ENCODE results near the gene SYNGR3. TPM values are rescaled to one million over a fixed set of nuclear protein-coding genes. Genes with fewer than 3 reads are reported as not detected.

The SYNGR3 gene
- total RNA-seq, 1 donor from 2014 or later: 2.4 TPM

DNA sequence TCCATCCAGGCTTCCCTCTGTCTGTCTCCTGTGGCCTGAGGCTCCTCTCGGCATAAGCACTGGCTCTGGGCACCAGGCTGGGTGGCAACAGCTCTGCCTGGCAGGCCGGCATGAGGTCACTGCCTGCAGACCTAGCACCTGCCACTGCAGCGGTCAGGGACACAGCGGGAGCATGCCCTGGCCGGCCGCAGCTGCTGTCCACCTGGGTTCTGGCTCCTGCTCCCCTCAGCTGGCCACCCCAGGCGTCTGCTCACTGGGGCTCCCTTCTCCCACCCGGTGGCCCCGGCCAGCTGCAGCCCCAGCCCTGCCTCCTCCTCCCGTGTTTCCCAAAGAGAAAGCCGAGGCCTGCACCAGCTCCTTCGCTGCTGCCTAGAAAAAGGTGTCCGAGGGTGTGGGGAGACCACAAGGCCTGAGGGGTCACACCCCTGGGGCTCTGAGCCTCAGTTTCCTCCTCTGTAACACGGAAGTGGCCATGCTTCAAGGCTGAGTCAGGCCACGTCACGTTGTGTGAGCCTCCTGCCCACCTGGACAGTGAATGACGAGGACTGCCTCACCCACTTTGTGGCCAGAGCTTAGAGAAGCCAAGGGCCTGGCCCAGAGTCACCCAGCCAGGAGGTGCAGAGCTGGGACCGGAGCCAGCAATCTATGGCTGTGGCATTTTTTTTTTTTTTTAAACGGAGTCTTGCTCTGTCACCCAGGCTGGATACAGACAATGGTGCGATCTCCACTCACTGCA, 51.2 kb downstream of the SYNGR3 start:
- DNase-seq (ENCODE audit: low spot score): no peak

GRCh38 chr16:2042171-2042985, 52.6 kb downstream of the SYNGR3 start:
- DNase-seq (ENCODE audit: low spot score): peak; percentile 19

- DNase-seq (ENCODE audit: low spot score): no peak
Observed at GRCh38 chr16:2042986-2043666, 53.4 kb downstream of the SYNGR3 start.

Other genes starting within 250 kb of the SYNGR3 start
- gene NME3, start 218.4 kb upstream of the SYNGR3 start, total RNA-seq (ENCODE audit: insufficient read depth, low replicate concordance): 33.0 TPM
- gene EME2, start 217.2 kb upstream of the SYNGR3 start, total RNA-seq (ENCODE audit: insufficient read depth, low replicate concordance): 7.2 TPM
- gene MRPS34, start 216.8 kb upstream of the SYNGR3 start, total RNA-seq (ENCODE audit: insufficient read depth, low replicate concordance): 26.5 TPM
- gene SPSB3, start 207.4 kb upstream of the SYNGR3 start, total RNA-seq (ENCODE audit: insufficient read depth, low replicate concordance): 37.6 TPM
- 73.7 TPM for gene NUBP2, start 207.0 kb upstream of the SYNGR3 start, total RNA-seq (ENCODE audit: insufficient read depth, low replicate concordance)
- 0.96 TPM for gene IGFALS, start 196.3 kb upstream of the SYNGR3 start, total RNA-seq (ENCODE audit: insufficient read depth, low replicate concordance)
- gene HAGH, start 163.1 kb upstream of the SYNGR3 start, total RNA-seq (ENCODE audit: insufficient read depth, low replicate concordance): 34.4 TPM
- gene FAHD1, start 162.8 kb upstream of the SYNGR3 start, total RNA-seq (ENCODE audit: insufficient read depth, low replicate concordance): 36.1 TPM
- not detected for gene MEIOB, start 117.8 kb upstream of the SYNGR3 start, total RNA-seq (ENCODE audit: insufficient read depth, low replicate concordance)
- gene HS3ST6, start 71.6 kb upstream of the SYNGR3 start, total RNA-seq (ENCODE audit: insufficient read depth, low replicate concordance): not detected
- 2.2 TPM for gene MSRB1, start 46.8 kb upstream of the SYNGR3 start, total RNA-seq (ENCODE audit: insufficient read depth, low replicate concordance)
- not detected for gene RPL3L, start 35.3 kb upstream of the SYNGR3 start, total RNA-seq (ENCODE audit: insufficient read depth, low replicate concordance)
- gene NDUFB10, start 30.4 kb upstream of the SYNGR3 start, total RNA-seq (ENCODE audit: insufficient read depth, low replicate concordance): 111 TPM
- 1,669 TPM for gene RPS2, start 25.1 kb upstream of the SYNGR3 start, total RNA-seq (ENCODE audit: insufficient read depth, low replicate concordance)
- gene RNF151, start 23.1 kb upstream of the SYNGR3 start, total RNA-seq (ENCODE audit: insufficient read depth, low replicate concordance): not detected
- 10.4 TPM for gene TBL3, start 17.9 kb upstream of the SYNGR3 start, total RNA-seq (ENCODE audit: insufficient read depth, low replicate concordance)
- gene NOXO1, start 8.5 kb upstream of the SYNGR3 start, total RNA-seq (ENCODE audit: insufficient read depth, low replicate concordance): not detected
- 12.0 TPM for gene GFER, start 5.8 kb upstream of the SYNGR3 start, total RNA-seq (ENCODE audit: insufficient read depth, low replicate concordance)
- gene ZNF598, start 19.9 kb downstream of the SYNGR3 start, total RNA-seq (ENCODE audit: insufficient read depth, low replicate concordance): 4.8 TPM
- not detected for gene NPW, start 29.8 kb downstream of the SYNGR3 start, total RNA-seq (ENCODE audit: insufficient read depth, low replicate concordance)
- gene NHERF2, start 36.9 kb downstream of the SYNGR3 start, total RNA-seq (ENCODE audit: insufficient read depth, low replicate concordance): 30.3 TPM
- 10.4 TPM for gene NTHL1, start 57.9 kb downstream of the SYNGR3 start, total RNA-seq (ENCODE audit: insufficient read depth, low replicate concordance)
- 50.1 TPM for gene TSC2, start 58.0 kb downstream of the SYNGR3 start, total RNA-seq (ENCODE audit: insufficient read depth, low replicate concordance)
- gene PKD1, start 145.9 kb downstream of the SYNGR3 start, total RNA-seq (ENCODE audit: insufficient read depth, low replicate concordance): 99.9 TPM
- gene RAB26, start 158.7 kb downstream of the SYNGR3 start, total RNA-seq (ENCODE audit: insufficient read depth, low replicate concordance): 0.48 TPM
- 22.9 TPM for gene TRAF7, start 165.8 kb downstream of the SYNGR3 start, total RNA-seq (ENCODE audit: insufficient read depth, low replicate concordance)
- not detected for gene CASKIN1, start 206.6 kb downstream of the SYNGR3 start, total RNA-seq (ENCODE audit: insufficient read depth, low replicate concordance)
- 25.8 TPM for gene MLST8, start 215.5 kb downstream of the SYNGR3 start, total RNA-seq (ENCODE audit: insufficient read depth, low replicate concordance)
- gene BRICD5, start 220.9 kb downstream of the SYNGR3 start, total RNA-seq (ENCODE audit: insufficient read depth, low replicate concordance): 3.6 TPM
- 7.9 TPM for gene PGP, start 224.9 kb downstream of the SYNGR3 start, total RNA-seq (ENCODE audit: insufficient read depth, low replicate concordance)
- 14.7 TPM for gene E4F1, start 233.6 kb downstream of the SYNGR3 start, total RNA-seq (ENCODE audit: insufficient read depth, low replicate concordance)
- not detected for gene DNASE1L2, start 246.5 kb downstream of the SYNGR3 start, total RNA-seq (ENCODE audit: insufficient read depth, low replicate concordance)

All from umbilical cord (tissue), 2 donors.